PFSK-1 (cell line): ENCODE measurements around the gene GDAP1L1.

ENCODE experiments used
- FOXP2 ChIP-seq: optimal IDR thresholded peaks from 2 replicates; pipeline ENCODE3; 2011; ENCODE audit warnings: borderline replicate concordance, control low read depth, inconsistent platforms; ENCODE audit not compliant: insufficient read depth; ENCODE audit errors: extremely low read length, extremely low read depth
- POLR2AphosphoS5 ChIP-seq: IDR thresholded peaks from 2 replicates; pipeline ENCODE4 v1.6.1; 2012; ENCODE audit warnings: low read depth, mild to moderate bottlenecking, control low read depth, low read length, moderate library complexity
- REST ChIP-seq, 2 experiments: IDR thresholded peaks; 2 replicates each; pipeline versions ENCODE4 v1.6.1 to v1.8.0; 2011 to 2012; ENCODE audit warnings: low read depth in 2 of 2, low read length in 2 of 2, control low read depth in 1 of 2, inconsistent platforms in 1 of 2, mild to moderate bottlenecking in 1 of 2, moderate library complexity in 1 of 2; ENCODE audit not compliant: insufficient read depth in 1 of 2
- SIN3A ChIP-seq: IDR thresholded peaks from 2 replicates; pipeline ENCODE4 v1.6.1; 2012; ENCODE audit warnings: mild to moderate bottlenecking, low read length, moderate library complexity, borderline replicate concordance; ENCODE audit not compliant: insufficient read depth
- TAF1 ChIP-seq: IDR thresholded peaks from 2 replicates; pipeline ENCODE4 v1.6.1; 2012; ENCODE audit warnings: low read length, control low read depth, borderline replicate concordance; ENCODE audit not compliant: insufficient read depth

GRCh38 chr20:44224637-44225036 is 22.5 kb upstream of the GDAP1L1 start:
- TF ChIP-seq TAF1 (no peak), POLR2AphosphoS5 (no peak), SIN3A (no peak), REST (IDR thresholded peaks at IDR 0.05; ENCODE audit: insufficient read depth in 1 of 2, low read depth in 2 of 2, low read length in 2 of 2) (no peak), FOXP2 (no peak)
